ENCODE results near the gene RYR3. TPM values are rescaled to one million over a fixed set of nuclear protein-coding genes. Genes with fewer than 3 reads are reported as not detected.

Gene RYR3
- total and polyA plus RNA-seq, 2 donors (not counting 1 experiment from before 2014, with no cell fraction given), result not detected

DNA sequence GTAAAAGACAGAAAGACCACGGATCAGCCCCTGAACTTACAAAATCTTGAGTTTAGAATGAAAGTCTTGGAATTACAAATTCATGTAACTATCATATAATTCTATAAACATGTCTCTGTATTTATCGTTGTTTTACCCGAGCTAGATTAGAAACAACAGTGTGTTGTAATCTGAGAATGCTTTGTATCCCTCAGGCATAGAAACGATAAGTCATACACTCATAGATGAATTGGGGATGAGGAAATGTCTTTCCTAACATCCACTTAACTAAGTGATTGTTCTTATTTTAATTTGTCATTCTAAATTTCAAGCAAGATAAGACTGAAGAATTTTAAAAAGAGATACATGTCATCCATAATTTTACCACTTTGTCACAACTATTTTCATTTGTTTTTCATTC, 165.3 kb downstream of the RYR3 start:
- CTCF ChIA-PET, result no interaction called here
- no CpG with 5 or more reads among the region's 4 CpGs for WGBS (ENCODE audit: insufficient coverage)

DNA sequence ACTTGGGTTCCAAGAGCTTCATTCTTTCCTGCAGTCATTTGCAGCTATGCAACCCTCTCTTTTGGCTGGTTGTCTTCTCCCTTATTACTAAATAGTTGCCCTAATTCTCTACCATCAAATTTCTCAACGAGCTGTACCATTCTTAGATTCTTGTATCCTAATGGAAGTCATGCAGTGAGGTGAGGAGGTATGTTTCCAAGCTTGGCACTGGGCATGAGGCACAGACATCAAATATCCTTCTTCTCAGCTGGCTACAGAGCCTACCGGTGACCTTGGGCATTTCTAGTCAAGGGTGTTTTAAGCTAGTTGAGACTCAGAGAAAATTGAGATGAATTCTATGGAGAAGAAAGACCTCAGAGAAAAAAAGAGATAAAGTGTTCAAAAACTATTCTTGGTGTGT, 166.1 kb downstream of the RYR3 start:
- no peak for DNase-seq
- H3K79me2 ChIP-seq (ENCODE audit: control insufficient read depth, insufficient read depth, low read length), result no peaks in the 10 kb centered on the region
- no peak overlapping the region for H3K4me3 ChIP-seq (ENCODE audit: control extremely low read depth in 1 of 5, extremely low read depth in 1 of 5, insufficient read depth in 1 of 5, low read depth in 2 of 5, low read length in 4 of 5)
- Mint-ChIP-seq H3K27me3 (no peaks in the 10 kb centered on the region), H3K4me3 (no peak overlapping the region), H3K4me1 (no peaks in the 10 kb centered on the region), H3K27ac (no peak overlapping the region), H3K9me3 (ENCODE audit: insufficient read depth) (peaks cover 2% of the 10 kb centered on the region)
- no CpG with 5 or more reads among the region's 2 CpGs for WGBS (ENCODE audit: insufficient coverage)
- H3K4me2 ChIP-seq (replicated peaks; ENCODE audit: low read depth, low read length, poor library complexity, severe bottlenecking), result no peak overlapping the region
- no peaks in the 10 kb centered on the region for H3K4me1 ChIP-seq (ENCODE audit: control insufficient read depth in 2 of 2, insufficient read depth in 2 of 2, low read length in 2 of 2)
- intact Hi-C loops (cut with micrococcal nuclease), result no loop called here
- H3K27ac ChIP-seq (ENCODE audit: low read length in 2 of 2), result no peak overlapping the region
- TF ChIP-seq, protein P1, sequence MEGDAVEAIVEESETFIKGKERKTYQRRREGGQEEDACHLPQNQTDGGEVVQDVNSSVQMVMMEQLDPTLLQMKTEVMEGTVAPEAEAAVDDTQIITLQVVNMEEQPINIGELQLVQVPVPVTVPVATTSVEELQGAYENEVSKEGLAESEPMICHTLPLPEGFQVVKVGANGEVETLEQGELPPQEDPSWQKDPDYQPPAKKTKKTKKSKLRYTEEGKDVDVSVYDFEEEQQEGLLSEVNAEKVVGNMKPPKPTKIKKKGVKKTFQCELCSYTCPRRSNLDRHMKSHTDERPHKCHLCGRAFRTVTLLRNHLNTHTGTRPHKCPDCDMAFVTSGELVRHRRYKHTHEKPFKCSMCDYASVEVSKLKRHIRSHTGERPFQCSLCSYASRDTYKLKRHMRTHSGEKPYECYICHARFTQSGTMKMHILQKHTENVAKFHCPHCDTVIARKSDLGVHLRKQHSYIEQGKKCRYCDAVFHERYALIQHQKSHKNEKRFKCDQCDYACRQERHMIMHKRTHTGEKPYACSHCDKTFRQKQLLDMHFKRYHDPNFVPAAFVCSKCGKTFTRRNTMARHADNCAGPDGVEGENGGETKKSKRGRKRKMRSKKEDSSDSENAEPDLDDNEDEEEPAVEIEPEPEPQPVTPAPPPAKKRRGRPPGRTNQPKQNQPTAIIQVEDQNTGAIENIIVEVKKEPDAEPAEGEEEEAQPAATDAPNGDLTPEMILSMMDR (IDR thresholded peaks at IDR 0.05), result no peak
- TF ChIP-seq EZH2 (IDR thresholded peaks at IDR 0.05; ENCODE audit: borderline replicate concordance, insufficient read depth, low read depth, low read length, poor library complexity, severe bottlenecking), result no peak
- H3K27me3 ChIP-seq (replicated peaks in 1 of 4; ENCODE audit: control extremely low read depth in 1 of 4, control insufficient read depth in 3 of 4, insufficient read depth in 4 of 4, low read length in 3 of 4), result no peaks in the 10 kb centered on the region
- no peak for ATAC-seq (ENCODE audit: low read depth)
- ChIA-PET CTCF (no interaction called here), POLR2A (no interaction called here)
- H3K9ac ChIP-seq (ENCODE audit: low read length), result no peak overlapping the region
- H3K9me3 ChIP-seq (ENCODE audit: control extremely low read depth in 1 of 3, control insufficient read depth in 2 of 3, insufficient read depth in 1 of 3, low read length in 2 of 3), result peaks cover 0 to 3% (median 0%) of the 10 kb centered on the region in 3 donors
- no peak overlapping the region for H2AFZ ChIP-seq (ENCODE audit: insufficient read depth, low read depth, low read length, poor library complexity, severe bottlenecking)
- H4K20me1 ChIP-seq (ENCODE audit: control insufficient read depth, insufficient read depth, low read length, poor library complexity, severe bottlenecking), result no peaks in the 10 kb centered on the region
- no peaks in the 10 kb centered on the region for H3K36me3 ChIP-seq (replicated peaks in 1 of 2; ENCODE audit: control extremely low read depth in 1 of 2, control insufficient read depth in 1 of 2, extremely low read depth in 1 of 2, insufficient read depth in 2 of 2, low read length in 1 of 2)

More for the DNA sequence above, 165.3 kb downstream of the RYR3 start:
- Mint-ChIP-seq H3K4me1 (no peaks in the 10 kb centered on the region), H3K4me3 (no peak overlapping the region), H3K9me3 (ENCODE audit: insufficient read depth) (peaks cover 2% of the 10 kb centered on the region), H3K27me3 (no peaks in the 10 kb centered on the region), H3K27ac (no peak overlapping the region)
- Histone ChIP-seq H3K79me2 (ENCODE audit: control insufficient read depth, insufficient read depth, low read length) (no peaks in the 10 kb centered on the region), H3K4me1 (ENCODE audit: control insufficient read depth in 2 of 2, insufficient read depth in 2 of 2, low read length in 2 of 2) (no peaks in the 10 kb centered on the region), H3K27ac (ENCODE audit: low read length in 2 of 2) (no peak overlapping the region), H4K20me1 (ENCODE audit: control insufficient read depth, insufficient read depth, low read length, poor library complexity, severe bottlenecking) (no peaks in the 10 kb centered on the region), H3K36me3 (replicated peaks in 1 of 2; ENCODE audit: control extremely low read depth in 1 of 2, control insufficient read depth in 1 of 2, extremely low read depth in 1 of 2, insufficient read depth in 2 of 2, low read length in 1 of 2) (no peaks in the 10 kb centered on the region), H3K4me2 (replicated peaks; ENCODE audit: low read depth, low read length, poor library complexity, severe bottlenecking) (no peak overlapping the region), H2AFZ (ENCODE audit: insufficient read depth, low read depth, low read length, poor library complexity, severe bottlenecking) (no peak overlapping the region), H3K4me3 (ENCODE audit: control extremely low read depth in 1 of 5, extremely low read depth in 1 of 5, insufficient read depth in 1 of 5, low read depth in 2 of 5, low read length in 4 of 5) (no peak overlapping the region), H3K9me3 (ENCODE audit: control extremely low read depth in 1 of 3, control insufficient read depth in 2 of 3, insufficient read depth in 1 of 3, low read length in 2 of 3) (peaks cover 0 to 3% (median 0%) of the 10 kb centered on the region in 3 donors), H3K27me3 (replicated peaks in 1 of 4; ENCODE audit: control extremely low read depth in 1 of 4, control insufficient read depth in 3 of 4, insufficient read depth in 4 of 4, low read length in 3 of 4) (no peaks in the 10 kb centered on the region), H3K9ac (ENCODE audit: low read length) (no peak overlapping the region)
- DNase-seq (no peak), ATAC-seq (ENCODE audit: low read depth) (no peak)
- no peak for TF ChIP-seq EZH2 (IDR thresholded peaks at IDR 0.05; ENCODE audit: borderline replicate concordance, insufficient read depth, low read depth, low read length, poor library complexity, severe bottlenecking)
- TF ChIP-seq, protein P1 (IDR thresholded peaks at IDR 0.05), result no peak
- POLR2A ChIA-PET, result no interaction called here
- intact Hi-C loops (cut with micrococcal nuclease), result no loop called here
